ENCODE results near the gene TMEM200B.
A peak's percentile ranks its signal among the peaks of the same experiment; 100 is the strongest.
"Not testable (repeated sequence)": the region's sequence is repeated elsewhere in the genome, so short reads cannot be mapped to it uniquely, and the experiment has no call there.

The TMEM200B gene

GRCh38 chr1:29136391-29136915, 12.8 kb upstream of the TMEM200B start:
- no peak overlapping the region for H3K27ac ChIP-seq
- no peak overlapping the region for H3K4me3 ChIP-seq

DNA sequence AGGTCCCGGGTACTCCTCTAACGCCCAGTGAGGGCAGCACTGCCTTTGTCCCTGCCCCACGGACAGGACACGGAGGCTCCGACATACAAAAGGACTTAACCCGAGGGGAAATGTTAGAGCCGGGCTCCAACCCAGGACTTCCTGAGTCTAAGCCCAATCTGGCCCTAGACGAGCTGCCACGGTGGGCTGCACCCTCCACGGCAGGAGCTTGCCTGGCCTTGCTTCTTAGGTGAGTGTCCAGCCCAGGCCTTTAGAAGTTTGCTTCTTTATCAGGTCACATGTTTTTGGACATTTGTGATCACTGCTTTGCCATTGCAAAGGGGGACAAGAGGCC, 11.0 kb upstream of the TMEM200B start:
- Histone ChIP-seq H3K27ac (no peak overlapping the region), H3K4me3 (peak overlapping the region in 3 of 7 experiments; percentile 4 to 27 (median 8))

DNA sequence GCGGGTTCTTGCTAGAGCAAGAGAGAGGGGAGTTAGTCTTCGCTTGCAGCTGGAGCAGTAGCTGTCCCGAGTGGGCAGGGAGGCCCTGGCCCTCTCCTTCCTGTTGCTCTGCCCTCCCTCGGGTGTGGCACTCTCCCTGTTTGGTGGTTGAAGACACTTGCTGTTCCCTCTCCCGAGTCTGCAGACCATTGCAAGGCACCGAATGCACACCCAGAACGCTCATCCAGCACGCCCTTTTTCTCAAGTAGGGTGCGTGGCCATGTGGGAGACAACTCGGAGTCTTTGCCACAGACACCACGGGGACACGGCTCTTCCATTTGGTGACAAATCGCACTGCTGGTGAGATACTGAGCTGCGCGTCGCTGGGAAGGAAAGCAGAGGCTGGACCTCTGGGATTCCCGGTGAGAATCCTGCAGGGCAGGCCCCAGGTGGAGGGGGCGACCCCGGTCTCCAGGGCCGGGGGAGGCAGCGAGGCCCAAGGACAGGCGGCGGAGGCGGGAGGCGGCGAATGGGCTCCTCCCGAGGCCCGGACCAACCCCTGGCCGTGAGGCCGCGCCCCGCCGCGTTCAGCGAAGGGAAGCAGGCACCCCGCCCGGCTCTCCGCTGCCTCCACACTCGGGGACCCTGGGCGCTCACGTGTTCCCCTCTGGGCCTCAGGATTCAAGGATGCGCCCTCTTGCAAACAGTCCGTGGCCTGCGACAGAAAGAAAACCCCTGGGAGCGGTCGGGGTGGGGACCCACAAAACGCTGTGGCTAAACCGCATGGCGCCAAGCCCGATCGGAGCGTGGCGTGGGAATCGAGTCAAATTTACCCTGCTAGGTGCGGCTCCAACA, 10.4 kb upstream of the TMEM200B start:
- H3K27ac ChIP-seq, result no peak overlapping the region
- H3K4me3 ChIP-seq, result peak overlapping the region in 5 of 7 experiments; percentile 4 to 27 (median 8)

DNA sequence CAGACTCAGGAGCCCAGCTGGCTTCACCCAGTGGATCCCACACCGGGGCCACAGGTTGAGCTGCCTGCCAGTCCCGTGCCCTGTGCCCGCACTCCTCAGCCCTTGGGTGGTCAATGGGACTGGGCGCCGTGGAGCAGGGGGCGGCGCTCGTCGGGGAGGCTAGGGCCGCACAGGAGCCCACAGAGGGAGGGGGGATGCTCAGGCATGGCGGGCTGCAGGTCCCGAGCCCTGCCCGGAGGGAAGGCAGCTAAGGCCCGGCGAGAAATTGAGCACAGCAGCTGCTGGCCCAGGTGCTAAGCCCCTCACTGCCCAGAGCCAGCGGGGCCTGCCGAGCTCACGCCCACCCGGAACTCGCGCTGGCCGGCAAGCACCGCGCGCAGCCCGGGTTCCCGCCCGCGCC, 7.4 kb upstream of the TMEM200B start:
- not testable (repeated sequence) for H3K27ac ChIP-seq, H3K4me3 ChIP-seq

DNA sequence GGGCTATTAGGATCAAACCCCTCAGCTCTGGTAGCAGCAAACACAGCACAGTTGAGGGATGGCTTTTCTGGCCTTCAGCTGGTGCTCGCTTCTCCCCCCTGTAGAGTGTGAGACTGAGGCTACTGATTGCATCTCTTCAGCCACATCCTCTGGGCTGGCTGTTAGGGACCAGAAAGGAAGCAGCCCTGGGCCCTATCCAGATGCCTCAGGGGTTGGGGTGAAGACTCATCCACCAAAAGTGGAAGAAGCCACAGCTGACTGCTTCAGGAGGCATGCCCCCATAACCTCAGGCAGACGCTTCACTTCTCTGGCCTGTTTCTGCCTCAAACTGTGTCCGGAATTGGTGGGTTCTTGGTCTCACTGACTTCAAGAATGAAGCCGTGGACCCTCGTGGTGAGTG, 6.2 kb upstream of the TMEM200B start:
- no peak overlapping the region for H3K27ac ChIP-seq

GRCh38 chr1:29128739-29129138, 5.0 kb upstream of the TMEM200B start:
- Histone ChIP-seq H3K27ac (no peak overlapping the region), H3K4me3 (no peak overlapping the region)

More for the DNA sequence above, 6.2 kb upstream of the TMEM200B start:
- no peak overlapping the region for H3K4me3 ChIP-seq

GRCh38 chr1:29126198-29126597, 2.5 kb upstream of the TMEM200B start:
- Histone ChIP-seq H3K4me3 (no peak overlapping the region), H3K27ac (no peak overlapping the region)

DNA sequence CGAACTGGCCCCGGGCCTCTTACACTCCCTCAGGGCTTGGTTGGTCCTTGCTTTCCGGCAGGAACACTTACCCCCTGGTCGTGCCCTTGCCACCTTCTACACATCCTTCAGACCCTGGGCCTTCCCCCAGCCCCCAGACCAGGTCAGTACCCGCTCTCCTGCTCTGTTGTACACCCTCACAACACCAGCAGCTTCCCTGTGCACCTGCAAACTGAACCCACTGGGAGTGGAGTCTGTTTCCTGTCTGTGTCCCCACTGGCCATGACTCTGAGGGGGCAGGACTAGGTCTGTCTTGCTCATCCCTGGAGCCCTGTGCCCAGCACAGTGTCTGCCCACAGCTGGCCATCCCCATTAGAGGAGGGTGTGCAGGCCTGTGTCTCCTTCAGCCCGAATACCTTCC, 2.1 kb upstream of the TMEM200B start:
- H3K4me3 ChIP-seq, result no peak overlapping the region
- peak overlapping the region in 4 of 21 experiments; percentile 84 to 94 (median 92) for H3K27ac ChIP-seq

DNA sequence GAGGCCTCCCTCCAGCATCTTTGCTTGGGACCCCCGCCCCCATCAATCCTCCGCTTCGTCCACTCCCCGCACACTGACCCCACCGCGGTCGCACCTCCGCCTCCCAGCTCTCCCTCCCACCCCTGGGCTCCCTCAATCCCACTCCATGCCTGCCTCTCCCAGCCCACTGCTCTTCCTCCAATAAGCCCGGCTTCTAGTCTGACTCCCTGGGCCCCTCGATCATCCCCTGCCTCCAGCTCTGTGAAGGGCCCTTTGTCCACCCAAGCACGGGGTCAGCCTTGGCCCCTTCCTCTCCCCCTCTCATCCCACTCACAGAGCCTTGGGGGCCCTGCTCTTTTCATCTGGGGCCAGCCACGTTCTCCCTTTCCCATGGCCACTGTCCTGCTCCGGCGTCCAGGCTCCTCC, 1.5 kb upstream of the TMEM200B start:
- peak overlapping the region in 6 of 7 experiments; percentile 38 to 55 (median 49) for H3K4me3 ChIP-seq
- peak overlapping the region in 20 of 21 experiments; percentile 48 to 94 (median 85) for H3K27ac ChIP-seq

DNA sequence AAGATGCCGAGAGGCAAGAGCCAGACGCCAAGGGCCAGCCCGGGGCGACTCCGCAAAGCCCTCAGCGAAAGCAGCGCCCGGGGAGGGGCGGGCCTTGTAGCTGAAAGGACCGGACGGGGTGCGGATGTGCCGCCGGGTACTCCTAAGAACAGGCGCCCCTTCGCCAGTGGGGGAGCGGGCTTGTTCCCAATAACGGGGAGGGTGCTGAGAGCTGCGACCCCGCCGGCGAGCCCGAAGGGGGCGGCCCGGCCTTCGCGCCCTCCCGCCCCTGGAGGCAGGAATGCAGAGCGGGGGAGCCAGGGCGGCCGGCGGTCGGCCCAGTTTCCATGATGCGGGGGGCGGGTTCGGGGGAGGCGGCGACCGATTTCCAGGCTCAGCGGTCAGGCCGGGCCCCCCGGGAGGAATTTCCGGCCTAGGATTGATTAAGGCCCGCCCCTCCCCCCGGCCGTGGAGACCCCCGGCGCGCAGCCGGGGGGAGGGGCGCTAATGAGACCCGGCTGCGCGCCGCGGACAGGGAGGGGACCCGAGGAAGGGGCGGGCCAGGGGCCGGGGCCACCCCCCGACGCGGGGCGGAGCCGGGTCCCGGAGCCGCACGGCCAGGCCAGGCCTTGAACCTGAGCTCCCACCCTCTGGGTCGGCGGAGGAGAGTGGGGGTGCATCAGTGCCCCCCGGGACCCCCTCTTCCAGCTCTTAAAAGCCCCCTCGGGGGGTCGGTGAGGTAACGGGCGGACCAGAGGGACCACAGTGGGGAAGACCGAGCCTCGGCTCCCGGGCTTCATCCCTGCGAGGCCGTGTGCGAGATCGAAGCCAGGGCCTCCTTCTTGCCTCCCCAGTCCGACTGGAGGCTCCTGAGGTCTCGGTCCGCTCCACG, 898 bp upstream of the TMEM200B start:
- Histone ChIP-seq H3K4me3 (peak overlapping the region; percentile 38 to 55 (median 49)), H3K27ac (peak overlapping the region in 20 of 21 experiments; percentile 48 to 94 (median 85))

DNA sequence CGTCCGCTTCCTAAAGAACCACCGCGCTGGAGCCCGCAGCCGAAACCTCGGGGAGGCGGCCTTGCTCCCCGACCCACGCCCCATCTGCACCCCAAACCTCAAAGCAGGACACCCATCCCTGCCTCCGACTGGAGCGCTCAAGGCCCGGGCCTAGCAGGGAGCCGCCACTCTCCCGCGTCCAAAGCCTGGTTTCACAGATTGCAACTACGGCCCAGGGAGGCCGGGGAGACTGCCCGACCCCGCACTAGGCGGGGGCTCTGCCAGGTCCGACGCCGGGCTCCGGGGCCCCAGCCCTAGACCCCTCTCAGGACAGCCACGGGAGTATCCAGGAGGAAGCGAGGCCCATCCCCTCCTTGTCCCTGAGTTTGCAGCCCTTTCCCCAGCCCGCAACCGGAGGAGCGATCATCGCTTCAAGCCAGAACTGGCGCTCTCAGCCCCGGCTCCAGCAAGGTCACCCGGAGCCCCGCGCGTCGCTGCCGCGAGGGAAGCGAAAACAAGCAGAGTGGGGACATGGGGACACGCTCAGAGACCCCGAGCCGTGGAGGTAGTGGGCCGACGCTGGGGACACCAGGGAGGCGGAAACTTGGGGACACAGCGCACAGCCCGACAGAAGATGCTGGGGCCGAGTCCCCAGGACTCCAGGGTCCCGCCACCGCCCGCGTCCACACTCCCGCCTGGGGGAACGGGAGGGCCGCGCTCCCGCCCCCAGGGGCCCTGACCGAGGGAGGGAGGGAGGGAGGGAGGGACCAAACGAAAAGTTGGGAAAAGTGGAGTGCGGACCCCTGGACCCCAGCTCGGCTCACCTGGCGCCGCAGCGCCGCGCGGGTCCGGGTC, 433 bp downstream of the TMEM200B start:
- Histone ChIP-seq H3K27ac (peak overlapping the region in 20 of 21 experiments; percentile 48 to 94 (median 84)), H3K4me3 (peak overlapping the region; percentile 38 to 55 (median 49))

GRCh38 chr1:29122682-29123052, 1.0 kb downstream of the TMEM200B start:
- Histone ChIP-seq H3K4me3 (peak overlapping the region; percentile 38 to 55 (median 49)), H3K27ac (peak overlapping the region in 20 of 21 experiments; percentile 48 to 94 (median 84))

GRCh38 chr1:29121936-29122681, 1.6 kb downstream of the TMEM200B start:
- peak overlapping the region in 20 of 21 experiments; percentile 48 to 94 (median 84) for H3K27ac ChIP-seq

DNA sequence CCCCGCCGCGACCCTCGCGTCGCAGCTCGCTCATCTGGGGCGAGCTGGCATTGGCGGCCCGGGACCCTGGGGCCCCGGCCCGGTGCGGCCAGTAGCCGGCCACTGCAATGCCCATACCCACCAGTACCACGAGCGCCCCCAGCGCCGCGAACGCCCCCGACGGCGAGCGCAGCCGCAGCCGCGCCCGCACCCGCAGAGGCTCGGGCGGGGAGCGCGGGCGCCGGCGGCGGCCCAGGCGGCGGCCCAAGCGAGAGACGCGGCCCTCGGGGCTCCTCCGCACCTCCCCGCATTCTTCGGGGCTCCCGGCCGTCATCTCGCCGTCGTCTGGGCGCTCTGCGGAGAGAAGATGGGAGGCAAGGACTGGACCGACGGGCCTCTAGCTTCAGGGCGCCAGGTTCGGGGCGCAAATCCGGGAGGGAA, 2.2 kb downstream of the TMEM200B start:
- Histone ChIP-seq H3K27ac (peak overlapping the region in 12 of 21 experiments; percentile 72 to 94 (median 87)), H3K4me3 (peak overlapping the region; percentile 38 to 55 (median 49))

More at GRCh38 chr1:29121936-29122681, 1.6 kb downstream of the TMEM200B start:
- H3K4me3 ChIP-seq, result peak overlapping the region; percentile 38 to 55 (median 49)

DNA sequence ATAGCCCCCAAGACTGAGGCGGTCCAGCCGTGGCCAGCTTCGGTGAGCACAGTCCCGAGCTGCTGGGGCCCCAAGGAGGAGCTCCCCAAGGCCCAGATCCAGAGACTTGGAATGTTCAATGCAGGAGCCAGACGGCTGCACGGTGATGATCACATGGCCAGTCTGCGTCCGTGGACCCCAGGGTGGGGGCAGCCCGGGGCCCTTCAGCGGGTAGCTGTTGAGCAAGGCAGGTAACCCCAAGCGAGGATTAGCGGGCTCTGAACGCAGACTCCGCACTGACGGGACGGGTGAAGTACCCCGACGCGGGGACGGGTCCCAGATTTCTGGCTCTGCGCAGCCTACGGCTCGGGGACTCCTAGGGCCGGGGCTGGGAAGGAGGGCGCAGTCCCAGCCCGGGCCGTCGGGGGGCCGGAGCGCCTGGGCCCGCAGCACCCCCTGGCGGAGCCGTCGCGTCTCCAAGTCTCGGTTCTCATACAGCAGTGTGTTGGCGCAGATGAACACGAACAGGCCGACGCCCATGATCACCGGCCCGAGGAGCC, 2.7 kb downstream of the TMEM200B start:
- H3K4me3 ChIP-seq, result peak overlapping the region in 4 of 7 experiments; percentile 41 to 55 (median 48)
- peak overlapping the region in 3 of 21 experiments; percentile 84 to 94 (median 89) for H3K27ac ChIP-seq

DNA sequence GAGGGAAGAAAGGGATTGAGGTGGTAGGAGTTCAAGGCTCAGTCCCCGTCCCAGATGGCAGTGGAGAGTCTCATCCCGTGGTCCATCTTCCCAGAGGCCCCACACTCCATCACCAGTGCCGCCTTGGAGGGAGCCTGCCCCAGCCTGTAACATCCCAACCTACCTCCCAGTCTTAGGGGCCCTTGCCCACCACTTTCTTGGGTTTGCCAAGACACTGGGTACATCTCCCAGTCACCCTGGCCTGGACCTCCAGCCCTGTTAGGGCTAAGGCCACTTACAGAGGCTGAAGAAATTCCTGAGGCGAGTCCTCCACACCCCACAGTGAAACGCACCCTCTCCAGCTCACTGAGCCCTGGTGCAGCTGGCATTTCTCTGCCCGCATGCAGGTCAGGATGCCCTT, 3.3 kb downstream of the TMEM200B start:
- no peak overlapping the region for H3K4me3 ChIP-seq
- H3K27ac ChIP-seq, result no peak overlapping the region

GRCh38 chr1:29119121-29119929, 4.4 kb downstream of the TMEM200B start:
- H3K27ac ChIP-seq, result peak overlapping the region in 1 of 21 experiments; percentile 3
- H3K4me3 ChIP-seq, result no peak overlapping the region

All from skin epidermis (tissue), 12 donors.